Colonic mucosa (tissue), 4 donors: ENCODE data around the gene USH1G. TPM values are rescaled to one million over a fixed set of nuclear protein-coding genes. Genes with fewer than 3 reads are reported as not detected.

Experiments
- DNase-seq: peaks from one replicate; pipeline ENCODE4 v3.0.0-alpha.2; 2020
- H3K27ac ChIP-seq: fragments of 200-600 bp; one replicate; pipeline ENCODE4 v1.8.0; 2021
- H3K27me3 ChIP-seq: fragments of 200-600 bp; one replicate; pipeline ENCODE4 v1.8.0; 2021
- H3K36me3 ChIP-seq: fragments of 200-600 bp; one replicate; pipeline ENCODE4 v1.8.0; 2021
- H3K4me1 ChIP-seq: fragments of 200-600 bp; one replicate; pipeline ENCODE4 v1.8.0; 2021; ENCODE audit warnings: mild to moderate bottlenecking
- H3K4me3 ChIP-seq: fragments of 200-600 bp; one replicate; pipeline ENCODE4 v1.8.0; 2021
- H3K9ac ChIP-seq, 2 donors: one replicate each; pipeline ENCODE4 v1.7.0; 2013; ENCODE audit warnings: control low read depth in 2 of 2, low read depth in 2 of 2, low read length in 2 of 2
- H3K9me3 ChIP-seq: fragments of 200-600 bp; one replicate; pipeline ENCODE4 v1.8.0; 2021
- CTCF ChIP-seq: fragments of 200-600 bp; IDR thresholded peaks from one replicate; pipeline ENCODE4 v1.8.0; 2022; ENCODE audit warnings: antibody characterized with exemption, mild to moderate bottlenecking
- intact Hi-C: fragments of 100-400 bp; cut with DNase I; formaldehyde crosslinking; loops from one replicate; pipeline ENCODE4 v1.14.1; 2022
- total RNA-seq, 2 donors: library from RNA; stranded (reverse); fragmentation: NEBNext Ultra II Directional in 1 of 2; extraction: Animal tissue kit (Norgen Biotek cat#: 25700) in 1 of 2; gene quantifications; one replicate each; pipeline ENCODE4 v1.2.1, GENCODE V29; 2021
- donor health status: healthy.
- donor health status: DM: no; HTN: no; CAD: no.
- donor health status: DM: no; HTN: no; CAD: no.

The USH1G gene
- total RNA-seq, 2 donors from 2014 or later: 0.05 TPM; not detected in 1

- H3K36me3 ChIP-seq: no peaks in the 10 kb centered on the region
- no peaks in the 10 kb centered on the region for H3K4me1 ChIP-seq
- intact Hi-C loops: no loop called here
- H3K4me3 ChIP-seq: no peak overlapping the region
- peaks cover 23% of the 10 kb centered on the region for H3K27me3 ChIP-seq
- H3K9me3 ChIP-seq: no peaks in the 10 kb centered on the region
- no peak for DNase-seq
- no peak overlapping the region for H3K9ac ChIP-seq
- no peak overlapping the region for H3K27ac ChIP-seq
- TF ChIP-seq CTCF: no peak
Measured at GRCh38 chr17:74930535-74931036, 7.5 kb upstream of the USH1G start.

GRCh38 chr17:74928786-74929185 is 5.7 kb upstream of the USH1G start:
- intact Hi-C loops: no loop called here
- no peaks in the 10 kb centered on the region for H3K9me3 ChIP-seq
- no peaks in the 10 kb centered on the region for H3K36me3 ChIP-seq
- TF ChIP-seq CTCF: no peak
- no peak overlapping the region for H3K27ac ChIP-seq
- DNase-seq: no peak
- H3K4me3 ChIP-seq: no peak overlapping the region
- peaks cover 4% of the 10 kb centered on the region for H3K4me1 ChIP-seq
- peaks cover 27% of the 10 kb centered on the region for H3K27me3 ChIP-seq
- H3K9ac ChIP-seq: no peak overlapping the region

- Histone ChIP-seq H3K27ac (no peak overlapping the region), H3K9ac (no peak overlapping the region), H3K9me3 (no peaks in the 10 kb centered on the region), H3K36me3 (no peaks in the 10 kb centered on the region), H3K4me3 (no peak overlapping the region), H3K4me1 (peaks cover 12% of the 10 kb centered on the region), H3K27me3 (peaks cover 57% of the 10 kb centered on the region)
- intact Hi-C loops: loop anchor here (2.0 kb wide), 1 partner anchor 30 kb away; no protein-coding TSS in a partner anchor
- no peak for DNase-seq
- TF ChIP-seq CTCF: no peak
Measured at GRCh38 chr17:74925242-74925641, 2.2 kb upstream of the USH1G start.

- no peak within 1 kb of the TSS for H3K9ac ChIP-seq
- H3K9me3 ChIP-seq: no peaks in the 10 kb centered on the region
- TF ChIP-seq CTCF: no peak
- intact Hi-C loops: loop anchor here (2.0 kb wide), 1 partner anchor 30 kb away; no protein-coding TSS in a partner anchor
- peaks cover 63% of the 10 kb centered on the region for H3K27me3 ChIP-seq
- no peak within 1 kb of the TSS for H3K27ac ChIP-seq
- DNase-seq: no peak
- no peaks in the 10 kb centered on the region for H3K36me3 ChIP-seq
- H3K4me1 ChIP-seq: peaks cover 12% of the 10 kb centered on the region
- H3K4me3 ChIP-seq: peak within 1 kb of the TSS; percentile 20
Measured at GRCh38 chr17:74924250-74924948, 1.3 kb upstream of the USH1G start, which contains the start of gene OTOP2. Gene OTOP2, plus strand, starts transcription at chr17:74924273. Its CDS starts 360 bp downstream, at chr17:74924633.

- Histone ChIP-seq H3K9ac (no peak overlapping the region), H3K4me1 (peaks cover 12% of the 10 kb centered on the region), H3K9me3 (no peaks in the 10 kb centered on the region), H3K27me3 (peaks cover 70% of the 10 kb centered on the region), H3K36me3 (no peaks in the 10 kb centered on the region), H3K27ac (no peak overlapping the region), H3K4me3 (peak overlapping the region; percentile 20)
- TF ChIP-seq CTCF: peak; percentile 86
- intact Hi-C loops: loop anchor here (2.0 kb wide), 1 partner anchor 31 kb away; no protein-coding TSS in a partner anchor
- peak; percentile 73 for DNase-seq
Measured at GRCh38 chr17:74923538-74924249, 639 bp upstream of the USH1G start.
